K562 (cell line): Measurements from ENCODE around the gene TPGS1. TPM values are rescaled to one million over a fixed set of nuclear protein-coding genes. Genes with fewer than 3 reads are reported as not detected.

ENCODE experiments used
- ARID1B ChIP-seq: fragments of 450-650 bp; IDR thresholded peaks from 2 replicates; pipeline ENCODE4 v1.6.1; 2016; ENCODE audit warnings: antibody characterized with exemption, mild to moderate bottlenecking, inconsistent platforms
- C11orf30 ChIP-seq: fragments of 450-650 bp; IDR thresholded peaks from 2 replicates; pipeline ENCODE4 v1.6.1; 2016; ENCODE audit warnings: low read depth, mild to moderate bottlenecking
- CHD7 ChIP-seq: fragments of 200-600 bp; sonication (generic); IDR thresholded peaks from one replicate; pipeline ENCODE4 v1.6.1; 2012; ENCODE audit warnings: mild to moderate bottlenecking, low read depth, low read length, inconsistent platforms
- DNMT1 ChIP-seq: fragments of 450-650 bp; IDR thresholded peaks from 2 replicates; pipeline ENCODE4 v1.6.1; 2016; ENCODE audit warnings: antibody characterized with exemption, mild to moderate bottlenecking
- FOXK2 ChIP-seq, 2 experiments: fragments of 450-650 bp; IDR thresholded peaks in 1 of 2; conservative IDR thresholded peaks in 1 of 2; 2 replicates each; pipeline ENCODE4 v1.6.1; 2016; ENCODE audit warnings: low read depth in 2 of 2, mild to moderate bottlenecking in 1 of 2
- JUNB ChIP-seq: fragments of 450-650 bp; formaldehyde crosslinking; conservative IDR thresholded peaks from 2 replicates; pipeline ENCODE4 v1.4.0; 2020; ENCODE audit warnings: mild to moderate bottlenecking
- MAZ ChIP-seq, 2 experiments: fragments of 450-650 bp in 1 of 2; sonication (generic) in 1 of 2; formaldehyde crosslinking; IDR thresholded peaks in 1 of 2; conservative IDR thresholded peaks in 1 of 2; 2 replicates each; pipeline versions ENCODE4 v1.4.0 to v1.5.0; 2020; ENCODE audit warnings: mild to moderate bottlenecking in 1 of 2, missing genetic modification reagents in 1 of 2
- MTA3 ChIP-seq: fragments of 450-650 bp; formaldehyde crosslinking; IDR thresholded peaks from 2 replicates; pipeline ENCODE4 v1.6.1; 2017; ENCODE audit warnings: mild to moderate bottlenecking, borderline replicate concordance
- NELFE ChIP-seq: IDR thresholded peaks from 2 replicates; pipeline ENCODE4 v1.6.1; 2011; ENCODE audit warnings: mild to moderate bottlenecking; ENCODE audit not compliant: insufficient read depth, insufficient read length
- NFYB ChIP-seq: IDR thresholded peaks from 2 replicates; pipeline ENCODE4 v1.6.1; 2011; ENCODE audit warnings: mild to moderate bottlenecking, moderate library complexity; ENCODE audit not compliant: insufficient read length; ENCODE audit errors: extremely low read depth
- RB1 ChIP-seq: fragments of 450-650 bp; IDR thresholded peaks from 2 replicates; pipeline ENCODE4 v1.6.1; 2017; ENCODE audit warnings: low read depth, mild to moderate bottlenecking
- RBM15 ChIP-seq: fragments of 200-400 bp; formaldehyde crosslinking; IDR thresholded peaks from 2 replicates; pipeline ENCODE4 v1.6.1; 2018; ENCODE audit warnings: mild to moderate bottlenecking, low read length, moderate library complexity; ENCODE audit not compliant: insufficient read depth
- SAFB2 ChIP-seq: fragments of 200-400 bp; formaldehyde crosslinking; IDR thresholded peaks from 2 replicates; pipeline ENCODE4 v1.6.1; 2018; ENCODE audit warnings: borderline replicate concordance, low read length, low read depth, moderate library complexity; ENCODE audit not compliant: severe bottlenecking
- SNIP1 ChIP-seq: fragments of 450-650 bp; IDR thresholded peaks from 2 replicates; pipeline ENCODE4 v1.7.1; 2017; ENCODE audit warnings: low read depth, mild to moderate bottlenecking
- ZBTB2 ChIP-seq: fragments of 450-650 bp; IDR thresholded peaks from 2 replicates; pipeline ENCODE4 v1.6.1; 2016; ENCODE audit warnings: antibody characterized with exemption
- polyA plus RNA-seq, 8 experiments: library from polyadenylated mRNA; depleted of rRNA in 4 of 8; stranded (reverse) in 5 of 8; unstranded in 3 of 8; fragments of >200 nt; fragmentation: Nextera tagmentation in 2 of 8; fragmentation: Illumina TruSeq in 1 of 8; extraction: Ambion mirVana in 2 of 8; extraction: Trizol in 1 of 8; gene quantifications; 2 replicates each; pipeline versions ENCODE4 v1.2.1 to v1.2.3, GENCODE V29; 2011 to 2014; ENCODE audit warnings: inconsistent platforms in 1 of 8, missing spikeins in 1 of 8
- total RNA-seq, 7 experiments: library from RNA; depleted of rRNA in 6 of 7; stranded (reverse); fragments of >200 nt in 6 of 7; fragmentation: Illumina TruSeq in 2 of 7; extraction: Trizol in 2 of 7; gene quantifications; 2 replicates each; pipeline versions ENCODE4 v1.2.1 to v1.2.3, GENCODE V29; 2011 to 2021; ENCODE audit warnings: low replicate concordance in 1 of 7

The TPGS1 gene
- total and polyA plus RNA-seq, 9 of the 15 experiments (the other 6 are each of a cell fraction or from before 2014, with no cell fraction given): 0.30 to 31.6 (median 1.2) TPM; not detected in 2

GRCh38 chr19:459724-460511 lies 47.4 kb upstream of the TPGS1 start (continued):
- TF ChIP-seq CHD7: peak; percentile 75
- TF ChIP-seq MTA3: 0 out of 2 replicates have a peak, but pooled peaks have one; percentile 32
- peak in 1 of 2 experiments; percentile 58; a peak in 1 of 4 replicates for TF ChIP-seq MAZ (CRISPR knock-in tag; conservative IDR thresholded peaks at IDR 0.05 in 1 of 2, IDR thresholded peaks at IDR 0.05 in 1 of 2)
- TF ChIP-seq ARID1B: no peak
- no peak for TF ChIP-seq C11orf30
- TF ChIP-seq NFYB: no peak
- no peak for TF ChIP-seq SNIP1
- TF ChIP-seq ZBTB2: 0 out of 2 replicates have a peak, but pooled peaks have one; percentile 31
- TF ChIP-seq DNMT1: no peak
- TF ChIP-seq FOXK2 (conservative IDR thresholded peaks at IDR 0.05 in 1 of 2, IDR thresholded peaks at IDR 0.05 in 1 of 2; ENCODE audit: low read depth in 2 of 2): peak in 1 of 2 experiments; percentile 55; a peak in 2 of 4 replicates
- TF ChIP-seq SAFB2: no peak
- TF ChIP-seq RBM15: no peak
- TF ChIP-seq RB1: 0 out of 2 replicates have a peak, but pooled peaks have one; percentile 8
- TF ChIP-seq NELFE: no peak
- TF ChIP-seq JUNB: no peak
